HFFc6 (cell line): ENCODE data around the gene ADGRG6. TPM values are rescaled to one million over a fixed set of nuclear protein-coding genes. Genes with fewer than 3 reads are reported as not detected.

Source experiments
- DNase-seq: peaks from one replicate; pipeline ENCODE4 v3.0.0-alpha.2; 2018
- H3K27ac Mint-ChIP-seq: 2 replicates; pipeline ENCODE4 v1.8.0; 2020; ENCODE audit warnings: mild to moderate bottlenecking, mixed read lengths
- H3K27me3 Mint-ChIP-seq: 2 replicates; pipeline ENCODE4 v1.8.0; 2021; ENCODE audit warnings: mild to moderate bottlenecking, moderate library complexity, mixed read lengths; ENCODE audit not compliant: insufficient read depth
- H3K36me3 Mint-ChIP-seq: 2 replicates; pipeline ENCODE4 v1.8.0; 2021; ENCODE audit warnings: low read depth, mixed read lengths
- H3K4me1 Mint-ChIP-seq: 2 replicates; pipeline ENCODE4 v1.8.0; 2020; ENCODE audit warnings: low read depth, mixed read lengths
- H3K4me3 Mint-ChIP-seq: 2 replicates; pipeline ENCODE4 v1.8.0; 2020; ENCODE audit warnings: mild to moderate bottlenecking, moderate library complexity, mixed read lengths
- H3K9me3 Mint-ChIP-seq: 2 replicates; pipeline ENCODE4 v1.8.0; 2020; ENCODE audit warnings: mild to moderate bottlenecking, mixed read lengths
- CTCF ChIP-seq: fragments of 200-600 bp; sonication (generic); IDR thresholded peaks from 2 replicates; pipeline ENCODE4 v1.5.0; 2021; ENCODE audit warnings: antibody characterized with exemption, mild to moderate bottlenecking
- total RNA-seq, 6 experiments: library from RNA; stranded (reverse); fragmentation: NEBNext Ultra II Directional; extraction: Animal tissue kit (Norgen Biotek cat#: 25700); gene quantifications; 2 replicates in 1 of 6; 3 replicates in 5 of 6; pipeline ENCODE4 v1.2.3, GENCODE V29; 2021

ADGRG6 gene
- total RNA-seq, 6 experiments from 2014 or later, result 27.4 to 73.2 (median 29.7) TPM

- Mint-ChIP-seq H3K27ac (peak overlapping the region; percentile 8), H3K27me3 (no peaks in the 10 kb centered on the region), H3K4me1 (peaks cover 44% of the 10 kb centered on the region), H3K36me3 (peaks cover 7% of the 10 kb centered on the region), H3K4me3 (no peak overlapping the region), H3K9me3 (peaks cover 6% of the 10 kb centered on the region)
- DNase-seq, result no peak
- TF ChIP-seq CTCF, result no peak
Observed at GRCh38 chr6:142296975-142297604, 4.7 kb upstream of the ADGRG6 start.

GRCh38 chr6:142297605-142297995 lies 4.2 kb upstream of the ADGRG6 start:
- H3K4me1 Mint-ChIP-seq, result peaks cover 47% of the 10 kb centered on the region
- TF ChIP-seq CTCF, result no peak
- peaks cover 10% of the 10 kb centered on the region for H3K36me3 Mint-ChIP-seq
- H3K9me3 Mint-ChIP-seq, result peaks cover 6% of the 10 kb centered on the region
- no peak for DNase-seq
- H3K27ac Mint-ChIP-seq, result peak overlapping the region; percentile 87
- H3K27me3 Mint-ChIP-seq, result no peaks in the 10 kb centered on the region
- peak overlapping the region; percentile 64 for H3K4me3 Mint-ChIP-seq

GRCh38 chr6:142297996-142298753 lies 3.6 kb upstream of the ADGRG6 start:
- DNase-seq, result peak; percentile 76
- Mint-ChIP-seq H3K27ac (peak overlapping the region; percentile 87), H3K9me3 (peaks cover 6% of the 10 kb centered on the region), H3K27me3 (no peaks in the 10 kb centered on the region), H3K36me3 (peaks cover 16% of the 10 kb centered on the region), H3K4me1 (peaks cover 52% of the 10 kb centered on the region), H3K4me3 (peak overlapping the region; percentile 64)
- no peak for TF ChIP-seq CTCF

- TF ChIP-seq CTCF, result no peak
- peaks cover 64% of the 10 kb centered on the region for H3K4me1 Mint-ChIP-seq
- H3K27ac Mint-ChIP-seq, result peak overlapping the region; percentile 88
- peaks cover 19% of the 10 kb centered on the region for H3K36me3 Mint-ChIP-seq
- H3K4me3 Mint-ChIP-seq, result peak overlapping the region; percentile 90; the same call in 1 of the 2 replicates
- peaks cover 6% of the 10 kb centered on the region for H3K9me3 Mint-ChIP-seq
- H3K27me3 Mint-ChIP-seq, result no peaks in the 10 kb centered on the region
- DNase-seq, result no peak
Observed at GRCh38 chr6:142300302-142300701, 1.5 kb upstream of the ADGRG6 start.

GRCh38 chr6:142300758-142301650 lies 803 bp upstream of the ADGRG6 start:
- H3K27me3 Mint-ChIP-seq, result no peaks in the 10 kb centered on the region
- peaks cover 6% of the 10 kb centered on the region for H3K9me3 Mint-ChIP-seq
- peaks cover 19% of the 10 kb centered on the region for H3K36me3 Mint-ChIP-seq
- peak overlapping the region; percentile 90 for H3K4me3 Mint-ChIP-seq
- DNase-seq, result peak; percentile 68
- TF ChIP-seq CTCF, result no peak
- H3K27ac Mint-ChIP-seq, result peak overlapping the region; percentile 88
- peaks cover 68% of the 10 kb centered on the region for H3K4me1 Mint-ChIP-seq
